ENCODE measurements around the gene PFAS. TPM values are rescaled to one million over a fixed set of nuclear protein-coding genes. Genes with fewer than 3 reads are reported as not detected.

Gene PFAS
- total RNA-seq, 2 experiments from 2014 or later = 106 to 110 TPM

DNA sequence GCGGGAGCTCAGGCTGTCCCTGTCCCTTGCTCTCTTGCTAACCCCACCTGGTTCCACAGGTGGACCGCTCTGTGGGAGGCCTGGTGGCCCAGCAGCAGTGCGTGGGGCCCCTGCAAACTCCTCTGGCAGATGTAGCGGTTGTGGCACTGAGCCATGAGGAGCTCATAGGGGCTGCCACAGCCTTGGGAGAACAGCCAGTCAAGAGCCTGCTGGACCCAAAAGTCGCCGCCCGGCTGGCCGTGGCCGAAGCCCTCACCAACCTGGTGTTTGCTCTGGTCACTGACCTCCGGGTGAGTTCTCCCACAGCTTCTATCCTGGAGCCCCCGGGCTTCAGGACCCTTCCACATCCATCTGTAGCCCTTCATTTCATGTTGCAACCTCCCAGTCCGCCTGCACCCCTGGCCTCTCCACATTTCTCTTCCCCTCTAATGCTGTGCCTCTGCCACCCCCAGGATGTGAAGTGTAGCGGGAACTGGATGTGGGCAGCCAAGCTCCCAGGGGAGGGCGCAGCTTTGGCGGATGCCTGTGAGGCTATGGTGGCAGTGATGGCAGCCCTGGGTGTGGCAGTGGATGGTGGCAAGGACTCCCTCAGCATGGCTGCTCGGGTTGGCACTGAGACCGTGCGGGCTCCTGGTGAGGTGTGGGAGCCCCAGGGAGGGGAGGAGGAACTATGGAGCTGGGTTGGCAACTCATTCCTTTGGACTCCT lies 15.9 kb downstream of the PFAS start:
- Mint-ChIP-seq H3K4me3 (no peak overlapping the region), H3K4me1 (ENCODE audit: low read depth) (no peaks in the 10 kb centered on the region), H3K27ac (no peak overlapping the region), H3K27me3 (ENCODE audit: low read depth) (no peaks in the 10 kb centered on the region), H3K9me3 (no peaks in the 10 kb centered on the region), H3K36me3 (ENCODE audit: low read depth) (peaks cover 43% of the 10 kb centered on the region)
- intact Hi-C loops (cut with micrococcal nuclease) = no loop called here
- no peak for DNase-seq
- CTCF ChIA-PET = interaction anchor here (0.6 kb wide), 1 partner anchor 61 kb away, joined by 3 read pairs; no protein-coding TSS in a partner anchor

DNA sequence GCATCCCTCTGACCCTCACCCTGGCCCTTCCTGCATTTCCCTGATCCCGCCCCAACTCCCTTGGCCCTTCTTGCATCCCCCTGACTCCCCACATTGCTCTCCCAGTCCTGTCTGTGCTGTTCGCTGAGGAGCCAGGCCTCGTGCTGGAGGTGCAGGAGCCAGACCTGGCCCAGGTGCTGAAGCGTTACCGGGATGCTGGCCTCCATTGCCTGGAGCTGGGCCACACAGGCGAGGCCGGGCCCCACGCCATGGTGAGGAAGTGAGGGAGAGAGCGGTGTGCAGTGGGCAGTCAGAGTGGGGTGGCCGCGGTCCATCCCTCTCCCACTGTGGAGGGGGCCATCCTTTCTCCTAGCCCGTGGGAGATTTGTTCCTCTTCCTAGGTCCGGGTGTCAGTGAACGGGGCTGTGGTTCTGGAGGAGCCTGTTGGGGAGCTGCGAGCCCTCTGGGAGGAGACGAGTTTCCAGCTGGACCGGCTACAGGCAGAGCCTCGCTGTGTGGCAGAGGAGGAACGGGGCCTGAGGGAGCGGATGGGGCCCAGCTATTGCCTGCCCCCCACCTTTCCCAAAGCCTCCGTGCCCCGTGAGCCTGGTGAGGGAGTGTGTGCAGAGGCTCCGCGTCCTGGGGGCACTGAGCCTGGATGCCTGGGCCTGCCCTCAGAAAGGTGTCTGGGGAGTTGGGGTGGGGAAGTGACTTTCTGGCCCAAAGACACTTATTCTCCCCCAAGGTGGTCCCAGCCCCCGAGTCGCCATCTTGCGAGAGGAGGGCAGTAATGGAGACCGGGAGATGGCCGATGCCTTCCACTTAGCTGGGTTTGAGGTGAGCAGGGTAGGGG lies 17.8 kb downstream of the PFAS start:
- CTCF ChIA-PET = no interaction called here
- H3K36me3 Mint-ChIP-seq (ENCODE audit: low read depth) = peaks cover 38% of the 10 kb centered on the region
- no peaks in the 10 kb centered on the region for H3K4me1 Mint-ChIP-seq (ENCODE audit: low read depth)
- H3K27ac Mint-ChIP-seq = no peak overlapping the region
- DNase-seq = no peak
- no peaks in the 10 kb centered on the region for H3K27me3 Mint-ChIP-seq (ENCODE audit: low read depth)
- H3K4me3 Mint-ChIP-seq = no peak overlapping the region
- H3K9me3 Mint-ChIP-seq = no peaks in the 10 kb centered on the region
- intact Hi-C loops (cut with micrococcal nuclease) = no loop called here

- no peaks in the 10 kb centered on the region for H3K9me3 Mint-ChIP-seq
- H3K4me1 Mint-ChIP-seq (ENCODE audit: low read depth) = no peaks in the 10 kb centered on the region
- no peak overlapping the region for H3K4me3 Mint-ChIP-seq
- H3K36me3 Mint-ChIP-seq (ENCODE audit: low read depth) = peaks cover 34% of the 10 kb centered on the region
- intact Hi-C loops (cut with micrococcal nuclease) = no loop called here
- no peak for DNase-seq
- no peak overlapping the region for H3K27ac Mint-ChIP-seq
- H3K27me3 Mint-ChIP-seq (ENCODE audit: low read depth) = no peaks in the 10 kb centered on the region
- CTCF ChIA-PET = interaction anchor here (0.7 kb wide), 1 partner anchor 682 kb away, joined by 3 read pairs; no protein-coding TSS in a partner anchor
These were observed 18.5 kb downstream of the PFAS start for GRCh38 chr17:8267480-8268147.

GRCh38 chr17:8268550-8269298 lies 19.6 kb downstream of the PFAS start:
- peaks cover 30% of the 10 kb centered on the region for H3K36me3 Mint-ChIP-seq (ENCODE audit: low read depth)
- CTCF ChIA-PET = no interaction called here

GRCh38 chr17:8272421-8272820 lies 23.3 kb downstream of the PFAS start:
- Mint-ChIP-seq H3K36me3 (ENCODE audit: low read depth) (peaks cover 15% of the 10 kb centered on the region), H3K4me1 (ENCODE audit: low read depth) (no peaks in the 10 kb centered on the region), H3K4me3 (no peak overlapping the region), H3K27ac (no peak overlapping the region), H3K9me3 (no peaks in the 10 kb centered on the region), H3K27me3 (ENCODE audit: low read depth) (no peaks in the 10 kb centered on the region)
- CTCF ChIA-PET = interaction anchor here (0.8 kb wide), 2 partner anchors 10 to 29 kb away, joined by 3 read pairs; no protein-coding TSS in a partner anchor
- intact Hi-C loops (cut with micrococcal nuclease) = no loop called here
- DNase-seq = no peak

More at GRCh38 chr17:8268550-8269298, 19.6 kb downstream of the PFAS start:
- no peak overlapping the region for H3K27ac Mint-ChIP-seq
- no peak overlapping the region for H3K4me3 Mint-ChIP-seq
- no peaks in the 10 kb centered on the region for H3K4me1 Mint-ChIP-seq (ENCODE audit: low read depth)
- DNase-seq = no peak
- no peaks in the 10 kb centered on the region for H3K27me3 Mint-ChIP-seq (ENCODE audit: low read depth)
- intact Hi-C loops (cut with micrococcal nuclease) = no loop called here
- H3K9me3 Mint-ChIP-seq = no peaks in the 10 kb centered on the region

DNA sequence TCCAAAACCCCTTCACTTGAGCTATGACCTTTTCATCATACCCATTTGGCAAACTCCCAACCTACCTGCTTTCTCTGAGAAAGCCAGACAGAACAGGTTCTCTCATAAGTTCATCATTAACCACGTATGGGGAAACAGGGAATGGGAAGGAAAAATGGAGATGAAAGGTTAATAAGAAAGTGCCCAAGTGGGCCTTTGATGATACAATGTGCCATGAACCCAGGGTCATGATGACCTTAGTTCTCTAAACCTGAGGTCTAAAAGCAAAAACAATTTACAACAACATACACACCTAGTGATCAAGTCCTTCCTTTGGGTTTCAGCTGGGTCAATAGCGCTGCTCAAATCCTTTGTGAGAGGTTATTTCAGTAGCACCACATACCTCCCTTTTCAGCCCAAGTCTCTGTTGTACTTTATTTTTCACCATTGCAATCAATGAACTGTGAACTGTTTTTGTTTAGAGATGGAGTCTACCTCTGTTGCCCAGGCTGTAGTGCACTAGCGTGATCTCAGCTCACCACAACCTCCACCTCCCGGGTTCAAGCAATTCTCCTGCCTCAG lies 24.9 kb downstream of the PFAS start:
- CTCF ChIA-PET = no interaction called here
- no peaks in the 10 kb centered on the region for H3K4me1 Mint-ChIP-seq (ENCODE audit: low read depth)
- H3K9me3 Mint-ChIP-seq = no peaks in the 10 kb centered on the region
- H3K36me3 Mint-ChIP-seq (ENCODE audit: low read depth) = peaks cover 13% of the 10 kb centered on the region
- no peak overlapping the region for H3K27ac Mint-ChIP-seq
- no peak for DNase-seq
- no peaks in the 10 kb centered on the region for H3K27me3 Mint-ChIP-seq (ENCODE audit: low read depth)
- H3K4me3 Mint-ChIP-seq = no peak overlapping the region
- intact Hi-C loops (cut with micrococcal nuclease) = no loop called here

DNA sequence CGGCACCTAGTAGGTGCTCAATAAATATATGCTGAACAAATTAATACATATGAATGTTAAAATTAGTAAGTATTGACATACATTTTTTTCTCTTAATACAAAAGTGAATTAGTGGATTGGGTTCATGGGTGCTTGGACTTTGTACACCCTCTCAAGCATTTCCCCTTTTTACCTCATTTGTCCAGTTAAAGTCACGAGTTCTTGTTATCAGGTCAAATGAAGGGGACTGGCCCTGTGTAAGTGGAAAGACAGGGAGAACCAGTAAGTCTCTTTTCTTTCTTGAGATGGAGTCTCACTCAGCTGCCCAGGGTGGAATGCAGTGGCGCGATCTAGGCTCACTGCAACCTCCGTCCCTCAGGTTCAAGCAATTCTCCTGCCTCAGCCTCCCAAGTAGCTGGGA lies 25.7 kb downstream of the PFAS start:
- intact Hi-C loops (cut with micrococcal nuclease) = no loop called here
- no peak for DNase-seq
- Mint-ChIP-seq H3K36me3 (ENCODE audit: low read depth) (peaks cover 13% of the 10 kb centered on the region), H3K4me1 (ENCODE audit: low read depth) (no peaks in the 10 kb centered on the region), H3K27ac (no peak overlapping the region), H3K4me3 (no peak overlapping the region), H3K27me3 (ENCODE audit: low read depth) (no peaks in the 10 kb centered on the region), H3K9me3 (no peaks in the 10 kb centered on the region)
- CTCF ChIA-PET = no interaction called here

GRCh38 chr17:8275421-8276290 lies 26.6 kb downstream of the PFAS start:
- CTCF ChIA-PET = interaction anchor here (0.6 kb wide), 1 partner anchor 20 kb away, joined by 3 read pairs; no protein-coding TSS in a partner anchor
- H3K4me3 Mint-ChIP-seq = no peak overlapping the region
- H3K27ac Mint-ChIP-seq = no peak overlapping the region
- H3K9me3 Mint-ChIP-seq = no peaks in the 10 kb centered on the region
- no peaks in the 10 kb centered on the region for H3K4me1 Mint-ChIP-seq (ENCODE audit: low read depth)
- intact Hi-C loops (cut with micrococcal nuclease) = no loop called here
- peaks cover 11% of the 10 kb centered on the region for H3K36me3 Mint-ChIP-seq (ENCODE audit: low read depth)
- no peak for DNase-seq
- H3K27me3 Mint-ChIP-seq (ENCODE audit: low read depth) = no peaks in the 10 kb centered on the region

DNA sequence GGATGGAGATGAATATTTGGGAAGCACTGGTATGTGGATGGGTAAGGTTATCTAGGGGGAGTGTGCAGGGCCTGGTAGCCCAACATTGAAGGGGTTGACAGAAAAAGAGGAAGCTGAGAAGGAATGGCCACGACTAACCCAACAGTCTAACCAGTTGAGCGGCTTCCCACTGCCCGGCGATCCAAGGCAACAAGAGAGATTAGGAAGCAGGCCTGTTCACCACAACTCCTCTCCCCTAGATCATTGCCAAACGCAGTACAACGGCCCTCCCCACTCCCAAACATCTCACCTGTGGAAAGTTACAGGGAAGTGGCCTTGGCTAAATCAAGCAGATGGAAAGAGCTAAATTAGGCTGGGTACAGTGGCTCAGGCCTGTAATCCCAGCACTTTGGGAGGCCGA lies 28.2 kb downstream of the PFAS start:
- intact Hi-C loops (cut with micrococcal nuclease) = no loop called here
- no peak for DNase-seq
- peaks cover 2% of the 10 kb centered on the region for H3K4me1 Mint-ChIP-seq (ENCODE audit: low read depth)
- H3K9me3 Mint-ChIP-seq = no peaks in the 10 kb centered on the region
- no peaks in the 10 kb centered on the region for H3K27me3 Mint-ChIP-seq (ENCODE audit: low read depth)
- H3K27ac Mint-ChIP-seq = no peak overlapping the region
- H3K36me3 Mint-ChIP-seq (ENCODE audit: low read depth) = peaks cover 7% of the 10 kb centered on the region
- no peak overlapping the region for H3K4me3 Mint-ChIP-seq
- CTCF ChIA-PET = no interaction called here

DNA sequence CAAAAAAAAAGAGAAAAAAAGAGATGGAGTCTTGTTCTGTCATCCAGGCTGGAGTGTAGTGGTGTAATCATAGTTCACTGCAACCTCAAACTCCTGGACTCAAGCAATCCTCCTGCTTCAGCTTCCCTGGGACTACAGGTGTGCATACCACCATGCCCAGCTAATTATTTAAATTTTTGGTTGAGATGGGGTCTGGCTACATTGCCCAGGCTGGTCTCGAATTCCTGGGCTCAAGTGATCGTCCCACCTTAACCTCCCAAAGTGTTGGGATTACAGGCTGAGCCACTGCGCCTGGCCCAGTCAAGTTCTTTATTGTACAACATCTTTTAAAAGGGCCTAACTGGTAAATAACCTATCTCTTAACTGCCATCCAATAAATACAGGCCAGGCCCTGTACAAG lies 33.3 kb downstream of the PFAS start:
- H3K4me3 Mint-ChIP-seq = no peak overlapping the region
- no peaks in the 10 kb centered on the region for H3K36me3 Mint-ChIP-seq (ENCODE audit: low read depth)
- no peaks in the 10 kb centered on the region for H3K27me3 Mint-ChIP-seq (ENCODE audit: low read depth)
- H3K9me3 Mint-ChIP-seq = no peaks in the 10 kb centered on the region
- CTCF ChIA-PET = interaction anchor here (0.7 kb wide), 2 partner anchors 10 to 19 kb away, joined by 3 read pairs; no protein-coding TSS in a partner anchor
- DNase-seq = no peak
- H3K4me1 Mint-ChIP-seq (ENCODE audit: low read depth) = peaks cover 2% of the 10 kb centered on the region
- intact Hi-C loops (cut with micrococcal nuclease) = loop anchor here (10.0 kb wide), 1 partner anchor 448 kb away; the partner anchor contains the start of gene KDM6B
- no peak overlapping the region for H3K27ac Mint-ChIP-seq

DNA sequence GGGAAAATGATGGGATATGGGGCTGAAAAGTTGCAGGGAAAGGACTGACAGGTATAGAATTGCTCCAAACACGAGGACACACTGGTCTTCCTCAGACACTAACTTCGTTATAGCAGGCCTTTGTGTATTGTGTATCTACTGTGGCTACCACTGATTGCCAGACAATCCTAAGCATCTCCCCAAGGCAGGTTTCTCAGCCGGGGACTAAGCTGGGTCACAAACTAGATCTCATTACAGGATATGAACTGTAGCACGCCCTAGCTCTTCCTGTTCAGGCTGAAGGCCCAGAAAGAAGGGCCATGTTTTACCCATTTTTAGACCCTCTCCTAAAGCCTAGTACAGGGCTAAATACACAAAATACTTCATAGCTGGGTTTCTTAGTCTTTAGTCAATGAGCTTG lies 34.3 kb downstream of the PFAS start:
- Mint-ChIP-seq H3K4me3 (no peak overlapping the region), H3K9me3 (no peaks in the 10 kb centered on the region), H3K4me1 (ENCODE audit: low read depth) (peaks cover 11% of the 10 kb centered on the region), H3K27ac (no peak overlapping the region), H3K36me3 (ENCODE audit: low read depth) (no peaks in the 10 kb centered on the region), H3K27me3 (ENCODE audit: low read depth) (no peaks in the 10 kb centered on the region)
- DNase-seq = no peak
- CTCF ChIA-PET = interaction anchor here (0.7 to 1.2 kb wide), 2 partner anchors 171 to 174 kb away, joined by 3 read pairs; no protein-coding TSS in a partner anchor
- intact Hi-C loops (cut with micrococcal nuclease) = loop anchor here (10.0 kb wide), 1 partner anchor 449 kb away; the partner anchor contains the start of gene KDM6B
